ENCODE results near the gene ENOX1.

The ENOX1 gene

DNA sequence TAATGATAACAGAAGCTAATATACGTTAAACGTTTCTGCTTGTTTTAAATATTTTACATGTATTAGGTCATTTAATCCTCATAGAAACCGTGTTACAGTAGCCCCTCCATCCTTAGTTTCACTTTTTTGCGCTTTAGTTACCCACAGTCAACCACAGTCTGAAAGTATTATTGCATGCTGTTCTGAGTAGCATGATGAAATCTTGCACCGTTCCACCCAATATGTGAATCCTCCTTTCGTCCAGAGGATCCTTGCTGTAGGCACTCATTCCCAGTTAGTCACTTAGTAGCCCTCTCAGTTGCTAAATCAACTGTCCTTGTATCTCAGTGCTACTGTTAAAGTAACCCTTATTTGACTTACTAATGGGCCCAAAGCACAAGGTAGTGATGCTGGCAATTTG is 257.8 kb downstream of the ENOX1 start:
- DNase-seq = no peak

DNA sequence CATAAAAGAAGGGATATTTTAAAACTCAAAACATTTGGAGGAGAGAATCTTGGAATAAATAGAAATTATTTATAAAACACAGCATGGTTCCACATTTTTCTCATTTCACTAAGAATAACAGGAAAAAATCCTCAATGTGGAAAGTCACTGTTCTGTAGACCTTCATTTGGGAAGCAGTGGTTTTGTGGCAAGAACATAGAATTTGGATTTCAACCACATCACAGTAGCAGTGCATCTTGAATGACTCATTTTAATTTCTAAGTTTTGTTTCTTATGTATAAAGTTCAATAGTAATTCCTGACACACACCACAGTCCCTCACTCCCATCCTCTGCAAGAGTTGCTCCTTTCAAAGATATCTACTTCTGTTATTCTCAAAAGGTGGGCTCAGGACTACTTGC is 264.0 kb downstream of the ENOX1 start:
- DNase-seq = no peak

DNA sequence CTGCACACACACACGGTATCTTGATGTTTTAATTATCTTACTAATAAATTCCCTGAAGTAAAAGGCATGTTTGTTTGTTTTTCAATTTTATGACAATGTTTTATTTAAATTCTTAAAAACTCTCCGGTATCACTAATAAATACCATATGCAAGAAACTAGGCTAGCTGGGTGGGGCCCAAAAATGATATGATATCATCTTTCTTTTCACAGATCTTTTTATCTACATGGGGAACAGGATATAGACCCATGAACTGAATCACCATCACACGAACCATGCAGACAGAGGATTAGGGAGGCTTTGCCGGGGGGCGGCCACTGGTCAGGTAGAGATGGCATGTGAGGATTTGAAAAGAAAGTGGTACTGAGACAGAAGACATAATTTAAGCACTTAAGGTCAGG is 266.4 kb downstream of the ENOX1 start:
- DNase-seq = no peak

DNA sequence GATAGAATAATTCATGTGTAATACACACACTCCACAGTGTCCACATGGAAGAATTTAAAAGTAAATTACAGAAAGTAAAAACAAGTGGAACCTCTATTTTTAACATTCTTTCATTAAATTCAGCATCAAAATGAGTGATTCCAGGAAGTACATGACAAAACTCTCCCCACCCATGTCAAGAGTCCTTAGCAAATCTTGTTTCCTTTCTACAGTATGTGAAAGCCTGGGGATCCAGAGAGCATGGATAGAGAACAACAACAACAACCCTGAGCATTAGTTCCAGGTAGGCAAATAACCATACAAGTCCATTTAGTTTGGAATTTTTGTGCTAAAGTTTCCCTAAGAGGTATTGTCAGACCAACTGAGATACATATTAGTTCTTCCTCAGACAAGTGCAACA is 267.9 kb downstream of the ENOX1 start:
- no peak for DNase-seq

DNA sequence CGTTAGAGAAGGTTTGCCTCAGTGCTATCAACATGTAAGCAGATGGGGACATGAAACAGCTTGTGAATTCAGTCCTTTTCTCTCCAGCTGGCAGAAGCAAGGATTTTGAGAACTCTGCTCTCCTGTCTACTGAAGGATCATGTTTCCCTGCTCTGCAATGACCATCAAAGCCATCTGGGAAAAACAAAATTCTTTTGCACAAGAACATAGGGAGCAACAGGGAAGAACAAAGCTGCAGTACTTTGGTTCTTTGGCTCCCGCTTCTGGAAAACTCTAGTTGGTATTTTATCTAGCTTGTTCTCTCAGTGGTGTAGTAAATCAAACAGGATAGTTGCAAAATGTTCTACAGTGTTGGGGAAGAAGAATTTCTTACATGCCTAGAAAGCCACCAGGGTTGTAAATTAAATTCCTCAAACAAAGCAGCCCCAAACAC is 270.4 kb downstream of the ENOX1 start:
- DNase-seq = no peak

DNA sequence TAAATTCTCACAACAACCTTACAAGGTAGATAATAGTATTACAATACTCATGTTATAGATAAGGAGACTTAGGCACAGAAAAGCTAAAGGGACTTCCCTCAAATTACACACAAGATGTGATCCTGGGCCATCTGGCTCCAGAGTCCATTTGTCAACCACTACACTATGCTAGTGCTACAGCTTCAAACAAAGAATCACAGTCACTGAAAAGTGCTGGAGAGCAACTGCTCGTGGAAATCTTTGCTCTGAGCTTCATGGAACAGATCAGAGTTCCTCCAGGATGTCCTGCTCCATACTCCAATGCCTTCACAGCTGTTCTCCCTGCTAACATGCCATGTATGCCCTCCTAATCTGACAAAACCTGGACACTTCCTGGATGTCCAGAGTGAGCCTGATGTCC is 271.2 kb downstream of the ENOX1 start:
- DNase-seq = no peak

DNA sequence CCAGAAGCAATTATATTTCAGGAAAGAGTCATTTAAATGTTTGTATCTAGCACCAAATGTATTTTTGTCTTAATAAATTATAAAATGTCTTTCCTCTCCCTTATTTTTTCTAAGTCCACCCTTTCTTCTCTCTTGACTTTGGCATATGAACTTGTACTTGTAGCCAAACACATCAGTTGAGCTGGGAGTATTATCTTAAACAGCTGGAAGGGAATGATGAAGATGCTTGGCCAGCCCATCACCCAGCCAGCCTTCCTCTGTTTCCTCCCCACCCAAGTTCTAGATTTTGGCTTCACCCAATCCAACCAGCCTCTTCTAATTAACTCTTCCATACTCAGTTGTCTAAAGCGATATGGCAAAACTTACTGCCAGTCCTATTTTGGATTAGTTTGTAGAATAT is 272.5 kb downstream of the ENOX1 start:
- DNase-seq = no peak

DNA sequence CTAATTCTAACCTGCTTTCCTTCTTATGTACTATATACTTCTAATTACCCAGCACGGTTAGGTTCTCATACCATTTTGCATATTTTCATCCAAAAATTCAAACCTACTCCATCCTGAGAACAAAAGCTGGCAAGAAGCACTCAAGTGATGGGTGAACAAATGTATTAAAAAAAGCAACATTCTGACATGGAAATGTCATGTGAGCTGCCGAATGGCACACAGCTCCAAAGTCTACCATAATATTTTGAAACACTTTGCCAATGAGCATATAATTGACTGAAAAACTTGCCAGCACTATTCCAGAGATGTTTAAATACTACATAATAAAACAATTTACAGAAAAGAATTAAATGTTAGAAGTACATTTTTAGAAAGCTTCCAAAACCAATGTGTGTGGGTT is 274.6 kb downstream of the ENOX1 start:
- DNase-seq = no peak

DNA sequence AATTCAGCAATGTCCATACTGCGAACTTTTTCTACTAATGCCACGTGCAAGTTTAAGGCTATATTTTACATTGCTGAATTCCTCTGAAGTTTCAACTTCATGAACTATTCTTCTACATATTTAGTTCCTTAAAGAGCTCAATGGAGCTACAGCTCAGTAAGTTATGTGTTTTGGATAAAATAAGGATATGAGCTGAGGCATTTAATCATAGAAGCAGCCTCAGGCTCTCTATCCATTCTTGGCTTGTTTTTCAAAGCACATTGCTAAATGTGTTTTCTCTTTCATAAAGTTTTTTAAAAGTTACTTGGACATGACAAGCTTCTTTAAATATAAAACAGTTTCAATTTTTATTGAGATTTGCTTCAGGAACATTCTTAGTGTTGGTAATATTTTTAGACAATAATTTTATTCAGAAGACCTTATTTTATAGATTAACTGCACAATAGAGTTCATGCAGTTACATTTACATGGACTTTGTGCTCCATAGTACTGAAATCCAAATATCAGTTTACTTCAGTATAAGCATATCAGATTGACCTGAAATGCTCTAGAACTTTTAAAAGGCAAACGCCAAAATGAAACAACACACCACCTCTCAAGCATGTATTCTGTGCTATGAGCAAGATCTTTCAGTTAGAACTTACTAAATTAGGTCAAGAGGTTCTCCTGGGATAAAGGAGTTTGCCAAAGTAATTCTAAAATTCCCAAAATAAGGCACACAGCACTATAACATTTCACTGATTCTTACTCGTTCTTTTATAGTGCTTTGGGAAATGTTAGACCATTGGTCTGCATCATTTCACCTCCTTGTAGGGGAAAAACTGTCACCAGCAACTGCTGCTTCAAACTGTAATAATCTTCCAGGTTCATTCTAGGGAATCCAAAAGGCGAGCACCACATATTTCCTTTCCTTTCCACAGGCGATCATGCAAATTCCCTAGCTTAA is 275.5 kb downstream of the ENOX1 start:
- DNase-seq = no peak

DNA sequence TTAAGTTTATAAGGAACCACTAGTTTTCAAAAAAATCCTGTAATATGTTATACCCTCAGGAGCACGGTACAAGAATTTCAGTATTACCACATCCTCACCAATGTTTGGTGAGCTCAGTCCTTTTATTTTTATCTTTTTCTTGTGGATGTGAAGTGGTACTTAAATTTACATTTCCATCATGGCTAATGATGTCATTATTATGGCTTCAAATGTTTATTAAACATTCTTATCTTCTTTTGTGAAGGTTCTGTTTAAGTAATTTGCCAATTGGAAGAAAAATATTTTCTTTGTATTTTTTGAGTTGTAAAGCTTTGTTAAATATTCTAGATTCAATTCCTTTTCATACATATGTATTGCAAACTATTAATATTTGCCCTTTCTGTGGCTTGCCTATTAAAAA is 291.0 kb downstream of the ENOX1 start:
- no peak for DNase-seq

DNA sequence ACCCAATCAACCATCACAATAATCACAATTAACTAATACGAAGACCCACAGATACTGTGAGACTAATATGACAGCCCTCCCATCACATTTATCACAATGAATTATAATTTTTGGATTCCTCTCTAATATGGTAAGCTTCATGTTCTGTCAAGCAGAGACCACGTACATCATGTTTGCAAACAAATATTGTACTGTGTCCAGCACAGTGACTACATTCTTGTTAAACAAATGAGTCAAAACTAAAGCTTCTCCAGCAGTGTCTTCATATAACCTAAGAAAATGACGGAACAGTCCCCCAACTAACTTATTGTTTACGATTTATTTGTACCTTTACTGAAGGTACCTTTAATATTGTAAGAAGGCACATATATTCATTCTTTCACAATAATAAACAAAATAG is 292.6 kb downstream of the ENOX1 start:
- DNase-seq = no peak

DNA sequence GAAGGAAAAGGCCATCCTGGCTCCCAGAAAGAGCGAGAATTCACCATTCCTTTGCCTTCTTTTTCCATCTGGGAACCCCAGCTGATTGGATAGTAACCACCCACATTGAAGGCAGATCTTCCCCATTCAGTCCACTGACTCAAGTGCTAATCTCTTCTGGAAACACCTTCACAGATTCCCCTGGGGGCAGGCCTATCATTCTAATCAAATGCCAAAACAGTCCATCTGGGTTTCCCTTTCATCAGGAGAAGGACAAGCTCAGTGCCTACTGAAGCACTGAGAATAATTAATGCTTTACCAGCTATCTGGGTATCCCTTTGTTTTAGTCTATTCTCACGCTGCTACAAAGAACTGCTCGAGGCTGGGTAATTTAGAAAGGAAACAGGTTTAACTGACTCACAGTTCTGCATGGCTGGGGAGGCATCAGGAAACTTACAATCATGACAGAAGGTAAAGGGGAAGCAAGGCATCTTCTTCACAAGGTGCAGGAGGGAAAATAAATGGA is 293.2 kb downstream of the ENOX1 start:
- no peak for DNase-seq

DNA sequence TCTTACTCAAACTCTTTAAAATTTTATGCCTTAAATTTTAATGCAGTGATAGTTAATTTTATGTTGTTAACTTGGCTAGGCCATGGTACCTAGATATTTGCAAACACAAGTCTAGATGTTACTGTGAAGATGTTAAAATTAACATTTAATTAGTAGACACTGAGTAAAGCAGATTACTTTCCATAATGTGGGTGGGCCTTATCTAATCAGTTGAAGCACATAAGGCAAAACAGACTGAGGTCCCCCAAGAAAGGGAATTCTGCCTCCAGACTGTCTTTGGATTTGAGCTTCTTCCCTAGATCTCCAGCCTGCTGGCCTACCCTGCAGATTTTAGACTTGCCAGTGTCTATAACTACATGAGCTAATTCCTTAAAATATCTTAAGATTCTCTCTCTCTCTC is 294.0 kb downstream of the ENOX1 start:
- no peak for DNase-seq

DNA sequence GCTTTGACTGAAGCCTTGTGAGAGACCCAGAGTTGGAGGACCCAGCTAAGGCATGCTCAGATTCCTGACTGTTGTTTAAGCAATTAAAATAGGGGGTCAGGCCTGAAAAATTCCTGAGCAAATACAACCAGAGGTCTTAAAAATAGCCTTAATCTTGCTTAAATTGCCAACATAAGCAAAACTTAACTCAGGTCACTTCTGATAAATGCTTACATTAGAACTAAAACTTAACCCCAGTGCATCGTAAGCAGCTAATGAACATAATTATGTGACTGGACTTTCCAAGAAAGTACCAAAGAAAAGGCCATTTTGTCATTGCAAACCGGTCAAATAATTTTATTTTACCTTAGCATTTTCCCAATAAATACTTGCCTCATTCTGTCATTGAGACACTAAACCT is 294.5 kb downstream of the ENOX1 start:
- no peak for DNase-seq

DNA sequence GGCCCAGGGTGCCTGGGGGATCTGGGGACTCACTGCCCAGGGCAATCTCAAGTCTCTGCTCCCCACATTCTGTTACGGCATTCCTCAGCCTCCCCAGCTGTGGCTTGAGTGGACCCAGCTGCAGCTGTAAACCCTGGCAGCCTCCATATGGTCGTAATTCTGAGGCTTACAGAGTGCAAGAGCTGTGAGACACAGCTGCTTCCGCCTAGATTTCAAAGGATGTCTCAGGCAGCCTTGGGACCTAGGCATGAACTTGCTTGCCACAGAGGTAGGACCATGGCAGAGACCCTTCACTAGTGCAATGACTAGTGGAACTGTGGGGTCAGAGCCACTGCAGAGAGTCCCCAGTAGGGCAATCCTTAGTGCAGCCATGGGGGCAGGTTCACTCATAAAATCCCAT is 297.5 kb downstream of the ENOX1 start:
- DNase-seq = no peak

DNA sequence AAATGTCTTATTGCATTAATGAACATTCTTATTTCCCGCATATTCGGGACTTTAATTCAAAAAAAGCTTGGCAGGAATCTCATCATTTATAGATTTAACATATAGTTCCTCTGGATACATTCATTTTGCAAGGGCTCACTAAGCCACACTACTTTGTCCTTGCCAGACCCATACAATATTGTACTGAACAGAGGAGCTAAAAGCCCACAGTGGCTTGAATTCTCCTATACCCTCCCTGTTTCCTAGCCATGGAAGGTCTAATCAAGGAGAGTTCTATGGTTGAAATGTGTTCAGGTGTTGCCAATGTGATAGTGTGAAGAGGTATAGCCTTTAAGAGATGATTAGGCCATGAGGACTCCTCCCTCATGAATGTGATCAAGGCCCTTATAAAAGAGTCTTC is 298.9 kb downstream of the ENOX1 start:
- no peak for DNase-seq

DNA sequence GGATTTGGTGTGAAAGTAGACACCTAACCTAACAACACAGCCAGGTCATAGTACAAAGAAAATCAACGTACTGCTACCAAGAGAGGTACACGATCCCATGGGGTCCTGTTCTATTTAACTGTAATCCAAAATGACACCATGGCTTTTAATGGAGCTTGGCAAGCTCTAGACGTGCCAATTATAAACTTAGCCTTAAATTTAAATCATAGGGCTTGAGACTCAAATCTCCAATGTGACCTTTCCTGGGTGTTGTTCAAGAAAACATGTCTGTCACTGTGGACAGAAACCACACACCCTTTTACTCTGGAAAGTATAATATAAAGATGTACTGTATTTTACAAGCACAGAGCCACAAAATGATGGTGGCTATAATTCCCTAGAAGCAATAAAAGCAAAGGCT is 299.3 kb downstream of the ENOX1 start:
- no peak for DNase-seq

DNA sequence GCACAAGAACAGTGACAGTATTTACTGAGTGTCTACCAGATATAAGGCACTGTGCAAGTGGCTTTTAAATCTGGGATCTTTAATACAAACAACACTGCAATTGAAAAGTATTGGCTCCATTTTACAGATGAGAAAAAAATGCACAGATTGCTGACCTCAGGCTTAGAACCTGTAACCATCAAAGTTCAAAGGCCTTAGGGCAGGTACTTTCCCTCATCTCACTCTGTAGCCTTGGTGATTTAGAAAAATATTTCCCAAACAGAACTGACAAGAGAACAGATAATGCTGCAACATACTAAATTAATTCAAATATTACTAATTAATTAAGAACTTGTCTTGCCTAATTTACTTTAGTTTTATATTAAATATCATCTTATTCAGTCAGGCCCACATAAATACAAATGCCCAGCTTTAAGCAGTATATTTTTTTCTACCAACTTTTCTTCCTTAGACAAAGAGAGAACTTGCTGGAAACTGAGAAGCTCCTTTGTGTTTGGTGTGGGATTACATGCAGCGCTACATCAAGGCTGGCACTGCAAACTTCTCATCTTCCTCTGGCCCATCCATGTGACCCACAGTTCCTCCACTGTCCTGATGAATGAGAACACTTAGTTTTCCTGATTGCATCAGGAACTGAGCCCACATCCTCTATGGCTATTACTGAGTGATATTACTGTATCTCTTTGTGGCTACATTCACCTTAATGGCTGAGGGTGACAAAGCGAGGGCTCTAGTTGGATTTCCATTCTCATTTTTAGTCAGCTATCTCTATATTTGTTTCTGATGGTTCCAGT is 302.1 kb downstream of the ENOX1 start:
- DNase-seq = no peak

DNA sequence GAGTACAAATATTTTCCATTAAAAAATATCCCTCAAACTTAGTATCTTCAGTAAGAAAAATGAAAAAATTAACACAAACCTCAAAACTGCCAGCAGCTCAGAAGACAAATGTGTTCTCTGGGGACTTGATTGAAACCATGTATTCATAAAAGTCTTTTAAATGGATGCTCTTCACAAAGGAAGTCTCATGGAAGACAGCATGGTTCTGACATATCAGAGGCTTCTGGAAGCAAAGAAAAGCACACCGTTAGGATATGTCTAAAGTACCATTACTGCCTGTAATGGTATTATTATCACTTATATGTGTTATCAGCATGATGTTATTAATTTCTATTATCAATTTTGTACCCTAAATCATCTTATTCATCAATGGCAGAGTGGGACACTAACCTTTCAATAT is 302.8 kb downstream of the ENOX1 start:
- DNase-seq = no peak

DNA sequence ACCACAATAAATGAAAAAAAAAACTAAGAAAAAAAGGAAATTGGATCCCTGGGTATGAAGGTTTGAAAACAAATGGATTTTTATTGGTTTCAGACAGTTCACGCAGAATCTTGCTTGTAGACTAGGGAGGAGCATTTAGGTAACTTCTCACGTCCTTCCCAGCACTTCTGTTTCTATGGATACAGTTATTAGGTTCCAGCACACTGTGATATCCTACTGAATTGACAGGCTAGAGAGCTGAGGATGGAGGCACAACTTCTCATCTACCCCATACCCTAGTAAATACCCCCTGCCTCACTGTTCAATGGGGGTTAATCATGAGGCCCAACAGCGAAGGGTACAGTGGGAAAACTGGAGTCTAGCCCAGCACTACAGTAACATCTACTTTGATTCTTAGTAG is 304.1 kb downstream of the ENOX1 start:
- no peak for DNase-seq

DNA sequence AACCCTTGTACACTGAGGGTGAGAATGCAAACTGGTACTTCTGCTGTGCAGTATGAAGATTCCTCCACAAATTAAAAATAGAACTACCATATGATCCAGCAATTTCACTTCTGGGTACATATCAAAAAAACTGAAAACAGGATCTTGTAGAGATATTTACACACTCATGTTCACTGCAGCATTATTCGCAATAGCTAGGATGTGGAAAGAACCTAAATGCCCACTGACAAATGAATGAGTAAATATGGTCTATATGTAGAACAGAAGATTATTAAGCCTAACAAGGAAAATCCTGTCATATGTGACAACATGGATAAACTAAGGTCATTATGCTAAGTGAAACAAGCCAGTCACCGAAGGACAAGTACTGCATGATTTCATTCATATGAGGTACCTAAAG is 304.7 kb downstream of the ENOX1 start:
- no peak for DNase-seq

DNA sequence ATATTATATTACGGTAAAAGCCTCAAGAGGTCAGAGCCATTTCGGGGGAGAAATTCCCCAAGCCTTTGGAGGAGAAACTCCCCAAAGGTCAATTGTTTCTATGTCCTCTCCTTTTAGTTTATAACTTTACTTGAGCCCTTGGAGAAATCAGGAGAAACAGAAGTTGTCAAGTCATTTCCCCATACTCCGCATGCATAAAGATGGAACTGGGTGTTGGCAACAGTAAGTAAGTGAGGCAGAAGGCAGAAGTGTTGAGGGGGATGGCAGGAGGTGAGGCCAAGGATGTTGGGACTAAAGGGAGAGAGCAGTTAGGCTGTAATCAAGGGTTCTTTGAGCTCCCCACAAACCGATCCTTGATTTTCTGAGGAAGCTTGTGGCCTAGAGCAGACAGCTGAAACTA is 307.9 kb downstream of the ENOX1 start:
- DNase-seq = no peak

DNA sequence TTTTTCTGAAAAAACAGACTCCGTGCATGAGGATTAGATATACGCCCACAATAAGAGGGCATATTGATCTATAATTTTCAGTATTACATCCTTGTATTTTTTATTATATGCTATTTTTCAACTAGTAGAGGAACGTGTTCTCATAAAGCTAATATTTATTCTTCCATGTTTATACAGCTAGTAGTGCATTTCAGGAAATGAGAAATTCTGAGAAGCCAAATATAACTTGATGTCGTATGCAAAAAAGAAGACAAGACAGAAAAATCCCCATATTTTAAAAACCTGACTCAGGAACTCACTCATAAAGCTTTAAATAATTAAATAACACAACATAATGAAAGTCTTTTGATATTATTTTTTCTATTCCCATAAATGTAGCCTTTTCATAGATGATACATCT is 308.6 kb downstream of the ENOX1 start:
- no peak for DNase-seq

DNA sequence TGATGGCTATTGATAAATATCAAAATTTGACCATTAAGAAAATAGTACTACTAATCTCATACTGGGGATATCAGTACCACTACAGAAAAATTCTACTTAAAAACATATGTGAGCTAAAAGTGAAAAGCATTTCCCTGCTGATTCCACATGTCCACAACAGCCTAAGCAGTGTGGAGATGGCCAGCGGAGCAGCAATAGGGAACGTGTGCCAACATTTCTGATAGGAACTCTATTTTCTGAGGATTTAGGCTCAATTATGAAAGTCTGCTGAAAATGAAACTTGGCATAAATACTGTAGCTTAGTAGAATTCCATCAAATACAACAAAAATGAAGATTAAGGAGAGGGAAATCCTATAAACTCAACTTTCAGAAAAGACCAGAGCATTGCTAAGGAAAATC is 311.6 kb downstream of the ENOX1 start:
- DNase-seq = no peak
